GM12878 (cell line): Measurements from ENCODE around the gene CDK5R1. TPM values are rescaled to one million over a fixed set of nuclear protein-coding genes. Genes with fewer than 3 reads are reported as not detected.

Source experiments
- ATAC-seq: fragments of 200-7000 bp; cut with Tn5 transposase; 3 replicates; pipeline ENCODE4 v1.9.1; 2020; ENCODE audit warnings: mild to moderate bottlenecking, moderate library complexity
- BruUV-seq: library from RNA; stranded (reverse); fragments of 400-500 nt; replicated peaks from 2 replicates; lab custom pipeline; 2021; lab: Mats Ljungman, UMichigan
- CTCF ChIA-PET: fragments of 300-600 bp; sonication (Branson Sonifier 250); formaldehyde crosslinking; extraction: SDS; loops from one replicate; lab custom pipeline; 2021; ENCODE audit warnings: inconsistent platforms; lab: Yijun Ruan, JAX
- POLR2A ChIA-PET: fragments of 350-600 bp; formaldehyde crosslinking; extraction: SDS; loops from one replicate; lab custom pipeline; 2021; ENCODE audit warnings: inconsistent platforms; lab: Charles Lee
- RAD21 ChIA-PET: fragments of 300-600 bp; sonication (Branson Sonifier 250); formaldehyde crosslinking; loops from one replicate; lab custom pipeline; 2023; ENCODE audit warnings: antibody characterized with exemption; ENCODE audit not compliant: unreplicated experiment; lab: Charles Lee
- SMC1A ChIA-PET: fragments of 300-600 bp; sonication (Branson Sonifier 250); formaldehyde crosslinking; loops from one replicate; lab custom pipeline; 2023; ENCODE audit not compliant: unreplicated experiment, uncharacterized antibody; lab: Charles Lee
- DNase-seq: peaks from one replicate; pipeline ENCODE4 v3.0.0-alpha.2; 2011; ENCODE audit warnings: low read depth, low spot score
- FAIRE-seq: peaks from 3 replicates; lab custom pipeline; 2011; peaks lifted over from hg19 to GRCh38; lab: Jason Lieb, UNC
- H2AFZ ChIP-seq: 2 replicates; pipeline ENCODE4 v1.6.0; 2011; ENCODE audit warnings: low read depth, low read length, control low read depth; ENCODE audit not compliant: control insufficient read depth
- H3K27ac ChIP-seq: 2 replicates; pipeline ENCODE4 v1.5.1; 2011; ENCODE audit warnings: control low read depth; ENCODE audit not compliant: control insufficient read depth, insufficient read depth
- H3K27me3 ChIP-seq, 2 experiments: replicated peaks in 1 of 2; 2 replicates each; pipeline versions ENCODE4 v1.6.0 to v1.6.1; 2011; ENCODE audit warnings: low read length in 1 of 2; ENCODE audit not compliant: control insufficient read depth in 2 of 2, insufficient read depth in 2 of 2
- H3K36me3 ChIP-seq, 2 experiments: 2 replicates each; pipeline ENCODE4 v1.5.1; 2011; ENCODE audit warnings: low read length in 1 of 2; ENCODE audit not compliant: control insufficient read depth in 2 of 2, insufficient read depth in 2 of 2
- H3K4me1 ChIP-seq: 2 replicates; pipeline ENCODE4 v1.6.1; 2011; ENCODE audit warnings: mild to moderate bottlenecking, low read length, moderate library complexity, mixed read lengths; ENCODE audit not compliant: control insufficient read depth, insufficient read depth
- H3K4me2 ChIP-seq: 2 replicates; pipeline ENCODE4 v1.6.0; 2011; ENCODE audit warnings: control low read depth; ENCODE audit not compliant: control insufficient read depth, insufficient read depth
- H3K4me3 ChIP-seq: fragments of 200-600 bp; sonication (generic); 2 replicates; pipeline ENCODE4 v1.5.1; 2016
- H3K79me2 ChIP-seq: 2 replicates; pipeline ENCODE4 v1.6.0; 2011; ENCODE audit warnings: low read length; ENCODE audit not compliant: control insufficient read depth, insufficient read depth
- H3K9ac ChIP-seq: 2 replicates; pipeline ENCODE4 v1.8.0; 2011; ENCODE audit warnings: low read length, control low read depth, mixed read lengths; ENCODE audit not compliant: control insufficient read depth, insufficient read depth
- H3K9me3 ChIP-seq: replicated peaks from 3 replicates; pipeline ENCODE4 v1.5.1; 2011; ENCODE audit warnings: mild to moderate bottlenecking, low read length; ENCODE audit not compliant: control insufficient read depth, insufficient read depth
- H4K20me1 ChIP-seq: 2 replicates; pipeline ENCODE4 v1.6.0; 2011; ENCODE audit not compliant: control insufficient read depth, insufficient read depth
- CHD4 ChIP-seq: fragments of 200-600 bp; sonication (generic); IDR thresholded peaks from 2 replicates; pipeline ENCODE4 v1.6.1; 2016; ENCODE audit warnings: mild to moderate bottlenecking
- EGR1 ChIP-seq, 2 experiments: IDR thresholded peaks; 1 replicate in 1 of 2; 2 replicates in 1 of 2; pipeline ENCODE4 v1.6.1; 2011 to 2012; ENCODE audit warnings: low read depth in 2 of 2, low read length in 2 of 2, borderline replicate concordance in 1 of 2, mild to moderate bottlenecking in 1 of 2, moderate library complexity in 1 of 2
- IRF4 ChIP-seq: IDR thresholded peaks from 2 replicates; pipeline ENCODE4 v1.6.1; 2011; ENCODE audit warnings: low read depth, low read length
- MTA3 ChIP-seq: IDR thresholded peaks from 2 replicates; pipeline ENCODE4 v1.6.1; 2012; ENCODE audit warnings: low read length, inconsistent platforms, borderline replicate concordance
- NBN ChIP-seq: fragments of 450-650 bp; IDR thresholded peaks from 2 replicates; pipeline ENCODE4 v1.6.1; 2016
- RB1 ChIP-seq: fragments of 450-650 bp; formaldehyde crosslinking; IDR thresholded peaks from 2 replicates; pipeline ENCODE4 v1.6.1; 2017; ENCODE audit warnings: mild to moderate bottlenecking, borderline replicate concordance
- SMAD1 ChIP-seq: fragments of 450-650 bp; IDR thresholded peaks from 2 replicates; pipeline ENCODE4 v1.6.1; 2018; ENCODE audit warnings: mild to moderate bottlenecking, low read depth; ENCODE audit not compliant: partially characterized antibody
- TARDBP ChIP-seq: IDR thresholded peaks from 2 replicates; pipeline ENCODE4 v1.6.1; 2016; ENCODE audit warnings: borderline replicate concordance
- ZNF687 ChIP-seq: fragments of 450-650 bp; IDR thresholded peaks from 2 replicates; pipeline ENCODE4 v1.6.1; 2017; ENCODE audit warnings: mild to moderate bottlenecking, moderate library complexity
- WGBS: methylation state at CpG from one replicate; pipeline ENCODE4 v1.1.6; 2016; ENCODE audit warnings: low lambda C conversion rate; ENCODE audit not compliant: insufficient replicate concordance, insufficient coverage; ENCODE audit errors: missing lambda C conversion rate; 5-methylcytosine and 5-hydroxymethylcytosine counted together
- in situ Hi-C: fragments of 300-500 bp; cut with MboI; formaldehyde crosslinking; loops from 9 replicates; pipeline ENCODE4 v1.14.3; 2018; ENCODE audit warnings: mixed read lengths
- intact Hi-C: fragments of 100-400 bp; cut with micrococcal nuclease; formaldehyde crosslinking; loops from one replicate; pipeline ENCODE4 v1.14.2; 2022; ENCODE audit not compliant: unreplicated experiment
- polyA plus RNA-seq, 11 experiments: library from polyadenylated mRNA; depleted of rRNA in 4 of 11; unstranded in 6 of 11; stranded (reverse) in 5 of 11; fragments of >200 nt; fragmentation: Nextera tagmentation in 4 of 11; fragmentation: Illumina TruSeq in 1 of 11; extraction: Ambion mirVana in 4 of 11; extraction: Trizol in 1 of 11; gene quantifications; 1 replicate in 1 of 11; 2 replicates in 10 of 11; pipeline versions ENCODE4 v1.2.1 to v1.2.3, GENCODE V29; 2011 to 2016; ENCODE audit warnings: inconsistent platforms in 2 of 11, missing spikeins in 2 of 11, low read depth in 1 of 11
- total RNA-seq, 4 experiments: library from RNA; depleted of rRNA in 3 of 4; stranded (reverse); fragments of >200 nt in 3 of 4; fragmentation: Illumina TruSeq in 1 of 4; extraction: Trizol in 1 of 4; gene quantifications; 2 replicates each; pipeline versions ENCODE4 v1.2.1 to v1.2.3, GENCODE V29; 2013 to 2021

Gene CDK5R1
- total and polyA plus RNA-seq, 10 of the 15 experiments (the other 5 are each of a cell fraction or from before 2014, with no cell fraction given): 1.1 to 28.3 (median 12.2) TPM

DNA sequence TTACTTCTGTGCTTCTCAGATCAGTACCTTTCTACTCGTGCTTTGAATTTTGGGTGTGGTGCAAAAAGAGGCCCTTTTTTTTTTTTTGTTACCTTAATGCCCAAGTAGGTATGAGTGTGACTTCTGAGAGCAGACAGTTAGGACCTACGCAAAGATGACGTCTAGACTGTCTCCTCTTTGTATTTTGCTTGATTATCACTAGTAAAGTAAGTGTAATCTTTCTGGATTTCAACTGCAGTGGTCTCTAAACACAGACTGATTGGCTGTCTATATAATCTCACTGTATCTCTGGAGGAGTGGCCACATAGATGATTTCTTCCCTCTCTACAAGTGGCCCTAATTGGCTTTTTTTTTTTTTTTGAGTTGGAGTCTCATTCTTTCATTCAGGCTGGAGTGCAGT lies 11.5 kb upstream of the CDK5R1 start:
- in situ Hi-C loops (no loop called here), intact Hi-C loops (no loop called here)
- BruUV-seq: no TSS peak
- Histone ChIP-seq H3K27ac (no peak overlapping the region), H4K20me1 (no peaks in the 10 kb centered on the region), H3K9ac (no peak overlapping the region), H3K4me3 (no peak overlapping the region), H3K36me3 (peaks cover 39 to 76% of the 10 kb centered on the region in 2 experiments), H3K9me3 (no peaks in the 10 kb centered on the region), H3K4me1 (no peaks in the 10 kb centered on the region), H3K27me3 (no peaks in the 10 kb centered on the region), H3K79me2 (no peaks in the 10 kb centered on the region), H3K4me2 (no peak overlapping the region), H2AFZ (no peak overlapping the region)
- DNase-seq: no peak
- ChIA-PET RAD21 (no interaction called here), POLR2A (no interaction called here), SMC1A (no interaction called here), CTCF (interaction anchor here (0.6 to 7.0 kb wide), 2 partner anchors 12 to 123 kb away, joined by 3 to 59 read pairs; no protein-coding TSS in a partner anchor)
- TF ChIP-seq IRF4 (no peak), CHD4 (no peak), RB1 (no peak), ZNF687 (no peak), TARDBP (no peak), SMAD1 (no peak), NBN (no peak), MTA3 (no peak), EGR1 (IDR thresholded peaks at IDR 0.05; ENCODE audit: borderline replicate concordance in 1 of 2, low read depth in 2 of 2, low read length in 2 of 2) (no peak)
- no peak for FAIRE-seq
- 78% methylated on average over 3 of the region's 3 CpGs for WGBS
- no peak for ATAC-seq
